ENCODE measurements around the gene LMO1. TPM values are rescaled to one million over a fixed set of nuclear protein-coding genes. Genes with fewer than 3 reads are reported as not detected.

Gene LMO1
- total RNA-seq, 4 donors from 2014 or later: 6.2 to 29.4 (median 8.2) TPM

- no peak for DNase-seq (ENCODE audit: low spot score in 2 of 2)
- Histone ChIP-seq H3K4me1 (no peaks in the 10 kb centered on the region), H3K36me3 (no peaks in the 10 kb centered on the region), H3K27me3 (no peaks in the 10 kb centered on the region), H3K9me3 (no peaks in the 10 kb centered on the region), H3K4me3 (no peak overlapping the region), H3K27ac (no peak overlapping the region)
- no peak for TF ChIP-seq CTCF (IDR thresholded peaks at IDR 0.05)
These were observed 66.9 kb downstream of the LMO1 start for GRCh38 chr11:8196749-8197148.

- DNase-seq (ENCODE audit: low spot score in 2 of 2): no peak
- WGBS: 69% methylated on average over 4 of the region's 4 CpGs
- TF ChIP-seq CTCF (IDR thresholded peaks at IDR 0.05) (no peak), EP300 (IDR thresholded peaks at IDR 0.05) (no peak), POLR2A (IDR thresholded peaks at IDR 0.05) (no peak), POLR2AphosphoS5 (IDR thresholded peaks at IDR 0.05) (no peak)
- no peak overlapping the region for H3K27ac ChIP-seq
- H3K9me3 ChIP-seq: no peaks in the 10 kb centered on the region
- H3K36me3 ChIP-seq: no peaks in the 10 kb centered on the region
- no peaks in the 10 kb centered on the region for H3K27me3 ChIP-seq
- H3K4me3 ChIP-seq: no peak overlapping the region
- no peaks in the 10 kb centered on the region for H3K4me1 ChIP-seq
These were observed 68.7 kb downstream of the LMO1 start for GRCh38 chr11:8194956-8195355.

- Histone ChIP-seq H3K27me3 (no peaks in the 10 kb centered on the region), H3K27ac (no peak overlapping the region), H3K4me3 (no peak overlapping the region), H3K9me3 (no peaks in the 10 kb centered on the region), H3K36me3 (no peaks in the 10 kb centered on the region), H3K4me1 (no peaks in the 10 kb centered on the region)
- no peak for DNase-seq (ENCODE audit: low spot score in 2 of 2)
- WGBS: no CpG with 5 or more reads among the region's 5 CpGs
- TF ChIP-seq CTCF (IDR thresholded peaks at IDR 0.05): no peak
- no peak for TF ChIP-seq POLR2AphosphoS5 (IDR thresholded peaks at IDR 0.05)
- TF ChIP-seq POLR2A (IDR thresholded peaks at IDR 0.05): no peak
- no peak for TF ChIP-seq EP300 (IDR thresholded peaks at IDR 0.05)
These were observed 70.8 kb downstream of the LMO1 start for GRCh38 chr11:8192896-8193209.

- DNase-seq (ENCODE audit: low spot score in 2 of 2): no peak
- Histone ChIP-seq H3K9me3 (no peaks in the 10 kb centered on the region), H3K36me3 (no peaks in the 10 kb centered on the region), H3K4me1 (no peaks in the 10 kb centered on the region), H3K27ac (no peak overlapping the region), H3K27me3 (no peaks in the 10 kb centered on the region), H3K4me3 (no peak overlapping the region)
- no peak for TF ChIP-seq EP300 (IDR thresholded peaks at IDR 0.05)
- peak; percentile 16 to 80 for TF ChIP-seq CTCF (IDR thresholded peaks at IDR 0.05)
- no peak for TF ChIP-seq POLR2AphosphoS5 (IDR thresholded peaks at IDR 0.05)
- 58% methylated on average over 14 of the region's 19 CpGs for WGBS
These were observed 71.4 kb downstream of the LMO1 start for GRCh38 chr11:8192016-8192895.

- 40% methylated on average over 2 of the region's 2 CpGs for WGBS
- no peaks in the 10 kb centered on the region for H3K9me3 ChIP-seq
- H3K4me1 ChIP-seq: no peaks in the 10 kb centered on the region
- no peak for DNase-seq (ENCODE audit: low spot score in 2 of 2)
- H3K4me3 ChIP-seq: no peak overlapping the region
- no peak overlapping the region for H3K27ac ChIP-seq
- no peaks in the 10 kb centered on the region for H3K36me3 ChIP-seq
- no peak for TF ChIP-seq CTCF (IDR thresholded peaks at IDR 0.05)
- TF ChIP-seq POLR2AphosphoS5 (IDR thresholded peaks at IDR 0.05): no peak
- TF ChIP-seq EP300 (IDR thresholded peaks at IDR 0.05): no peak
- TF ChIP-seq POLR2A (IDR thresholded peaks at IDR 0.05): no peak
- no peaks in the 10 kb centered on the region for H3K27me3 ChIP-seq
These were observed 73.2 kb downstream of the LMO1 start for GRCh38 chr11:8190431-8190830.

Data from suprapubic skin (tissue), 4 donors.